GM20431 (cell line): ENCODE results near the gene MAS1.

Source experiments
- in situ Hi-C: fragments of 300-500 bp; cut with MseI, MboI; formaldehyde crosslinking; loops from one replicate; pipeline ENCODE4 v1.15.0; 2020; ENCODE audit warnings: low sequenced_read_pairs; ENCODE audit not compliant: unreplicated experiment

MAS1 gene

GRCh38 chr6:159890792-159891191, at the start of gene MAS1:
Gene MAS1, plus strand, starts transcription at chr6:159890988. Its CDS starts 15,968 bp downstream, at chr6:159906956.
- in situ Hi-C loops: no loop called here

- in situ Hi-C loops: loop anchor here (25.0 kb wide), 1 partner anchor 620 kb away; no protein-coding TSS in a partner anchor
These were observed 48.8 kb upstream of the MAS1 start for GRCh38 chr6:159842035-159842434.

- in situ Hi-C loops: loop anchor here (25.0 kb wide), 1 partner anchor 617 kb away; no protein-coding TSS in a partner anchor
These were observed 45.8 kb upstream of the MAS1 start for GRCh38 chr6:159844737-159845645.

GRCh38 chr6:159848552-159848951, 42.2 kb upstream of the MAS1 start:
- in situ Hi-C loops: loop anchor here (25.0 kb wide), 1 partner anchor 614 kb away; no protein-coding TSS in a partner anchor

GRCh38 chr6:159849851-159850250, 40.9 kb upstream of the MAS1 start:
- in situ Hi-C loops: loop anchor here (25.0 kb wide), 1 partner anchor 612 kb away; no protein-coding TSS in a partner anchor

GRCh38 chr6:159852877-159853276, 37.9 kb upstream of the MAS1 start:
- in situ Hi-C loops: no loop called here

- in situ Hi-C loops: no loop called here
These were observed 37.0 kb upstream of the MAS1 start for GRCh38 chr6:159853754-159854153.

GRCh38 chr6:159854959-159855358, 35.8 kb upstream of the MAS1 start:
- in situ Hi-C loops: no loop called here

GRCh38 chr6:159858259-159858658, 32.5 kb upstream of the MAS1 start:
- in situ Hi-C loops: no loop called here

GRCh38 chr6:159860482-159860881, 30.3 kb upstream of the MAS1 start:
- in situ Hi-C loops: loop anchor here (10.0 kb wide), 1 partner anchor 84 kb away; no protein-coding TSS in a partner anchor

GRCh38 chr6:159862103-159862502, 28.7 kb upstream of the MAS1 start:
- in situ Hi-C loops: loop anchor here (10.0 kb wide), 1 partner anchor 83 kb away; no protein-coding TSS in a partner anchor

- in situ Hi-C loops: loop anchor here (10.0 kb wide), 1 partner anchor 81 kb away; no protein-coding TSS in a partner anchor
These were observed 27.4 kb upstream of the MAS1 start for GRCh38 chr6:159863341-159863740.

- in situ Hi-C loops: loop anchor here (10.0 kb wide), 1 partner anchor 79 kb away; no protein-coding TSS in a partner anchor
These were observed 25.4 kb upstream of the MAS1 start for GRCh38 chr6:159865226-159865920.

GRCh38 chr6:159866286-159867247, 24.2 kb upstream of the MAS1 start:
- in situ Hi-C loops: loop anchor here (10.0 kb wide), 1 partner anchor 78 kb away; no protein-coding TSS in a partner anchor

- in situ Hi-C loops: no loop called here
These were observed 19.5 kb upstream of the MAS1 start for GRCh38 chr6:159871241-159871640.

GRCh38 chr6:159871906-159872305, 18.9 kb upstream of the MAS1 start:
- in situ Hi-C loops: no loop called here

- in situ Hi-C loops: no loop called here
These were observed 16.4 kb upstream of the MAS1 start for GRCh38 chr6:159874435-159874834.

- in situ Hi-C loops: no loop called here
These were observed 15.6 kb upstream of the MAS1 start for GRCh38 chr6:159875194-159875593.

- in situ Hi-C loops: no loop called here
These were observed 14.5 kb upstream of the MAS1 start for GRCh38 chr6:159876242-159876641.
